WTC11 (cell line): Measurements from ENCODE around the gene MAML2.

Experiments used
- CREM ChIP-seq: sonication (generic); formaldehyde crosslinking; IDR thresholded peaks from 2 replicates; pipeline ENCODE4 v1.8.1; 2022; ENCODE audit warnings: mild to moderate bottlenecking, missing genetic modification reagents, moderate library complexity
- CTCF ChIP-seq: fragments of 200-600 bp; IDR thresholded peaks from 2 replicates; pipeline ENCODE4 v1.8.0; 2022; ENCODE audit warnings: antibody characterized with exemption
- ESRRA ChIP-seq: sonication (generic); formaldehyde crosslinking; IDR thresholded peaks from 2 replicates; pipeline ENCODE4 v1.8.1; 2022; ENCODE audit warnings: mild to moderate bottlenecking, missing genetic modification reagents, borderline replicate concordance
- FOXK1 ChIP-seq: sonication (generic); formaldehyde crosslinking; IDR thresholded peaks from 2 replicates; pipeline ENCODE4 v1.8.0; 2022; ENCODE audit warnings: mild to moderate bottlenecking, moderate library complexity, missing genetic modification reagents
- HMGA2 ChIP-seq: fragments of 250-450 bp; sonication (Bioruptor Pico); IDR thresholded peaks from 2 replicates; pipeline ENCODE4 v1.4.0; 2021; ENCODE audit warnings: mild to moderate bottlenecking, moderate library complexity
- MAX ChIP-seq: sonication (generic); formaldehyde crosslinking; IDR thresholded peaks from 2 replicates; pipeline ENCODE4 v1.8.0; 2022; ENCODE audit warnings: mild to moderate bottlenecking, missing genetic modification reagents
- TCF7 ChIP-seq: sonication (generic); formaldehyde crosslinking; IDR thresholded peaks from 2 replicates; pipeline ENCODE4 v1.8.0; 2022; ENCODE audit warnings: mild to moderate bottlenecking, low read depth, missing genetic modification reagents, moderate library complexity
- TF ChIP-seq, protein P1 (sequence below): sonication (generic); formaldehyde crosslinking; IDR thresholded peaks from 2 replicates; pipeline ENCODE4 v1.8.1; 2023; ENCODE audit warnings: mild to moderate bottlenecking, missing genetic modification reagents
- TF ChIP-seq, protein P2 (sequence below): sonication (generic); formaldehyde crosslinking; IDR thresholded peaks from 2 replicates; pipeline ENCODE4 v1.8.1; 2022; ENCODE audit warnings: mild to moderate bottlenecking, missing genetic modification reagents, moderate library complexity, borderline replicate concordance

- TF ChIP-seq CREM: no peak
- TF ChIP-seq ESRRA (CRISPR knock-in tag): no peak
- TF ChIP-seq CTCF: no peak
- TF ChIP-seq HMGA2: no peak
- no peak for TF ChIP-seq MAX
- TF ChIP-seq, protein P1, sequence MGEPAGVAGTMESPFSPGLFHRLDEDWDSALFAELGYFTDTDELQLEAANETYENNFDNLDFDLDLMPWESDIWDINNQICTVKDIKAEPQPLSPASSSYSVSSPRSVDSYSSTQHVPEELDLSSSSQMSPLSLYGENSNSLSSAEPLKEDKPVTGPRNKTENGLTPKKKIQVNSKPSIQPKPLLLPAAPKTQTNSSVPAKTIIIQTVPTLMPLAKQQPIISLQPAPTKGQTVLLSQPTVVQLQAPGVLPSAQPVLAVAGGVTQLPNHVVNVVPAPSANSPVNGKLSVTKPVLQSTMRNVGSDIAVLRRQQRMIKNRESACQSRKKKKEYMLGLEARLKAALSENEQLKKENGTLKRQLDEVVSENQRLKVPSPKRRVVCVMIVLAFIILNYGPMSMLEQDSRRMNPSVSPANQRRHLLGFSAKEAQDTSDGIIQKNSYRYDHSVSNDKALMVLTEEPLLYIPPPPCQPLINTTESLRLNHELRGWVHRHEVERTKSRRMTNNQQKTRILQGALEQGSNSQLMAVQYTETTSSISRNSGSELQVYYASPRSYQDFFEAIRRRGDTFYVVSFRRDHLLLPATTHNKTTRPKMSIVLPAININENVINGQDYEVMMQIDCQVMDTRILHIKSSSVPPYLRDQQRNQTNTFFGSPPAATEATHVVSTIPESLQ (CRISPR knock-in tag): no peak
- TF ChIP-seq TCF7 (CRISPR knock-in tag): no peak
- no peak for TF ChIP-seq FOXK1 (CRISPR knock-in tag)
- TF ChIP-seq, protein P2, sequence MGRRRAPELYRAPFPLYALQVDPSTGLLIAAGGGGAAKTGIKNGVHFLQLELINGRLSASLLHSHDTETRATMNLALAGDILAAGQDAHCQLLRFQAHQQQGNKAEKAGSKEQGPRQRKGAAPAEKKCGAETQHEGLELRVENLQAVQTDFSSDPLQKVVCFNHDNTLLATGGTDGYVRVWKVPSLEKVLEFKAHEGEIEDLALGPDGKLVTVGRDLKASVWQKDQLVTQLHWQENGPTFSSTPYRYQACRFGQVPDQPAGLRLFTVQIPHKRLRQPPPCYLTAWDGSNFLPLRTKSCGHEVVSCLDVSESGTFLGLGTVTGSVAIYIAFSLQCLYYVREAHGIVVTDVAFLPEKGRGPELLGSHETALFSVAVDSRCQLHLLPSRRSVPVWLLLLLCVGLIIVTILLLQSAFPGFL (CRISPR knock-in tag): no peak
Observed at GRCh38 chr11:96288915-96289314, 54.1 kb downstream of the MAML2 start.
